Smooth muscle cell (in vitro differentiated cells): ENCODE data around the gene POLR3H. TPM values are rescaled to one million over a fixed set of nuclear protein-coding genes. Genes with fewer than 3 reads are reported as not detected.

Experiments
- DNase-seq: peaks from one replicate; lab custom pipeline; 2025; ENCODE audit not compliant: unreplicated experiment; lab: John Stamatoyannopoulos, UW
- H2AFZ ChIP-seq: fragments of 200-600 bp; sonication (generic); 2 replicates; pipeline ENCODE4 v1.6.0; 2016; ENCODE audit warnings: antibody characterized with exemption, low read depth, mild to moderate bottlenecking
- H3F3A ChIP-seq: fragments of 200-600 bp; sonication (generic); 2 replicates; pipeline ENCODE4 v1.6.0; 2017; ENCODE audit warnings: antibody characterized with exemption, low read depth
- H3K27ac ChIP-seq: fragments of 200-600 bp; sonication (generic); 2 replicates; pipeline ENCODE4 v1.5.1; 2016; ENCODE audit warnings: low read depth, mild to moderate bottlenecking
- H3K27me3 ChIP-seq: fragments of 200-600 bp; sonication (generic); 2 replicates; pipeline ENCODE4 v1.6.1; 2016; ENCODE audit warnings: low read depth, mild to moderate bottlenecking
- H3K36me3 ChIP-seq: fragments of 200-600 bp; sonication (generic); 2 replicates; pipeline ENCODE4 v1.5.1; 2016; ENCODE audit warnings: low read depth
- H3K4me1 ChIP-seq: fragments of 200-600 bp; sonication (generic); 2 replicates; pipeline ENCODE4 v1.5.1; 2016; ENCODE audit warnings: low read depth
- H3K4me2 ChIP-seq: fragments of 200-600 bp; sonication (generic); 2 replicates; pipeline ENCODE4 v1.6.0; 2016; ENCODE audit warnings: mild to moderate bottlenecking
- H3K4me3 ChIP-seq: fragments of 200-600 bp; sonication (generic); 2 replicates; pipeline ENCODE4 v1.5.1; 2016; ENCODE audit warnings: mild to moderate bottlenecking
- H3K79me2 ChIP-seq: fragments of 200-600 bp; sonication (generic); 2 replicates; pipeline ENCODE4 v1.6.0; 2016; ENCODE audit warnings: low read depth, mild to moderate bottlenecking
- H3K9ac ChIP-seq: fragments of 200-600 bp; sonication (generic); 2 replicates; pipeline ENCODE4 v1.6.0; 2016; ENCODE audit warnings: low read depth
- H3K9me3 ChIP-seq: fragments of 200-600 bp; sonication (generic); replicated peaks from 2 replicates; pipeline ENCODE4 v1.5.1; 2016; ENCODE audit warnings: low read depth
- H4K20me1 ChIP-seq: fragments of 200-600 bp; sonication (generic); 2 replicates; pipeline ENCODE4 v1.6.0; 2016; ENCODE audit warnings: low read depth
- CTCF ChIP-seq: fragments of 200-600 bp; sonication (generic); IDR thresholded peaks from 2 replicates; pipeline ENCODE4 v1.5.1; 2017; ENCODE audit warnings: borderline replicate concordance, mild to moderate bottlenecking, antibody characterized with exemption; ENCODE audit not compliant: insufficient read depth, poor library complexity, severe bottlenecking
- WGBS: methylation state at CpG from one replicate; pipeline ENCODE4 v1.1.7; 2016; ENCODE audit warnings: low lambda C conversion rate; 5-methylcytosine and 5-hydroxymethylcytosine counted together
- polyA plus RNA-seq: library from polyadenylated mRNA; unstranded; fragments of >200 nt; fragmentation: Nextera tagmentation; extraction: Ambion mirVana; gene quantifications from 2 replicates; pipeline ENCODE4 v1.2.1, GENCODE V29; 2016
- total RNA-seq: library from RNA; depleted of rRNA; stranded (reverse); fragments of >200 nt; gene quantifications from 2 replicates; pipeline ENCODE4 v1.2.3, GENCODE V29; 2014

POLR3H gene
- total and polyA plus RNA-seq, 2 experiments from 2014 or later, result 12.1 to 20.3 TPM

- no peaks in the 10 kb centered on the region for H3K27me3 ChIP-seq
- no peak for DNase-seq
- no peak overlapping the region for H3K4me2 ChIP-seq
- no peak overlapping the region for H3K4me3 ChIP-seq
- no peaks in the 10 kb centered on the region for H3K79me2 ChIP-seq
- H3F3A ChIP-seq, result no peaks in the 10 kb centered on the region
- no peaks in the 10 kb centered on the region for H3K36me3 ChIP-seq
- H3K27ac ChIP-seq, result no peak overlapping the region
- H4K20me1 ChIP-seq, result peaks cover 7% of the 10 kb centered on the region
- no peak overlapping the region for H2AFZ ChIP-seq
- TF ChIP-seq CTCF, result no peak
- H3K9me3 ChIP-seq, result no peaks in the 10 kb centered on the region
- no peaks in the 10 kb centered on the region for H3K4me1 ChIP-seq
- H3K9ac ChIP-seq, result no peak overlapping the region
- WGBS, result 96% methylated on average over 6 of the region's 6 CpGs
Measured at GRCh38 chr22:41579997-41580355, 35.7 kb upstream of the POLR3H start.

DNA sequence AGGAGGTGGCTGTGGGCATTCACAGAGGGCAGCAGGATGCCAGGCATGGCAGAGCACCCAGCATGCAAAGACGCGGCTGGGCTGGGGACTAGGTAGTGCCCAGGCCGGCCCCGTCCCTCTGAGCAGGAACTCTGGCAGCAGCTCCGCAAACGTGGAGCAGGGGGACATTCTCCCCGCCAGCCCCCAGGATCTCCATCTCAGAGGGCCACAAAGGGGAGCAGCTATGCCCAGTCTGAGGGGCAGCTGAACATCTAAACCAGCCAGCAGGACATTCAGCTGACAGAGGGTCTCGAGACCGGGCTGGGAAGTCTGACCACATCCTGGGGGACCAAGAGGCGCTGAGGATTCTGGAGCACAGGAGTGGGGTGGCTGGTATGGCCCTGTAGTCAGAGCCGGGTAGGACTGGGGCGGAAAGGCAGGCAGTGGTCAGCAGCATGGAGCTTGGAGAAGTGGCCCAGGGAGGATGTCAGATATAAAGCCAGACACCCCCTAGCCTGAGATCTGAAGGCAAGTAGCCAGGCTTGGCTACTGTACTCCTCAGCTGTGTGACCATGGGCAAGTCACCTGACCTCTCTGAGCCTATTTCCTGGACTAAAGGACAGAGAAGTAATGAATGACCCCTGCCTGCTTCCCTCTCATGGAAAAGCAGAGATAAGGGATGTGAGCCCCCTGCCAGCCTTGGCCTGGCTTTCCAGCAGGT is 35.2 kb upstream of the POLR3H start:
- Histone ChIP-seq H3F3A (no peaks in the 10 kb centered on the region), H3K27me3 (no peaks in the 10 kb centered on the region), H3K4me3 (no peak overlapping the region), H3K36me3 (no peaks in the 10 kb centered on the region), H3K9ac (no peak overlapping the region), H3K4me1 (no peaks in the 10 kb centered on the region), H3K9me3 (no peaks in the 10 kb centered on the region), H3K4me2 (no peak overlapping the region), H2AFZ (no peak overlapping the region), H3K27ac (no peak overlapping the region), H3K79me2 (no peaks in the 10 kb centered on the region), H4K20me1 (peaks cover 2% of the 10 kb centered on the region)
- 96% methylated on average over 11 of the region's 12 CpGs for WGBS
- DNase-seq, result no peak
- TF ChIP-seq CTCF, result no peak

- Histone ChIP-seq H2AFZ (no peak overlapping the region), H3K9me3 (no peaks in the 10 kb centered on the region), H3K79me2 (no peaks in the 10 kb centered on the region), H3K4me1 (no peaks in the 10 kb centered on the region), H3K27me3 (no peaks in the 10 kb centered on the region), H3K4me2 (no peak overlapping the region), H3K4me3 (no peak overlapping the region), H3F3A (no peaks in the 10 kb centered on the region), H4K20me1 (no peaks in the 10 kb centered on the region), H3K36me3 (no peaks in the 10 kb centered on the region), H3K9ac (no peak overlapping the region), H3K27ac (no peak overlapping the region)
- WGBS, result 98% methylated on average over 9 of the region's 9 CpGs
- no peak for DNase-seq
- no peak for TF ChIP-seq CTCF
Measured at GRCh38 chr22:41578818-41579217, 34.5 kb upstream of the POLR3H start.

DNA sequence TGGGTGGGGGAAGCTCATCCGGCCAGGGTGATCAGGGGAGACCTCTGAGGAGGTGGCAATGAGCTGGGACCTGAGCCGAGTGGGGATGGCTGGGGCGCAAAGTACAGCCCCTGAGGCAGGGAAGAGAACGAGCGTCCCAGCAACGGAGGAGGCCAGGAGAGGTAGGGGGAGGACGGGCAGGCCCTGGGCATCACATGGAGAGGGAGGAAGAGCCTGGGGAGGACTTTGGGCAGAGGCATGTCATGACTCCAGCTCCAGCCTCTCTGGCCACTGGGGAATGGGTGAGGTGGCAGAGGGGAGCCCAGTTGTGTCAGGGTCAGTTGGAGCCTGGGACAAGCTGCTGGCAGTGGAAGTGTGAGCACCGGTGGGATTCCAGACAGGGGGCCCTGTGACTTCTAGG is 33.8 kb upstream of the POLR3H start:
- no peak overlapping the region for H2AFZ ChIP-seq
- no peaks in the 10 kb centered on the region for H3K4me1 ChIP-seq
- no peaks in the 10 kb centered on the region for H4K20me1 ChIP-seq
- H3K4me2 ChIP-seq, result no peak overlapping the region
- H3K27ac ChIP-seq, result no peak overlapping the region
- H3K36me3 ChIP-seq, result no peaks in the 10 kb centered on the region
- H3K9ac ChIP-seq, result no peak overlapping the region
- H3K9me3 ChIP-seq, result no peaks in the 10 kb centered on the region
- H3F3A ChIP-seq, result no peaks in the 10 kb centered on the region
- H3K4me3 ChIP-seq, result no peak overlapping the region
- H3K27me3 ChIP-seq, result no peaks in the 10 kb centered on the region
- TF ChIP-seq CTCF, result no peak
- 100% methylated on average over 8 of the region's 8 CpGs for WGBS
- DNase-seq, result no peak
- no peaks in the 10 kb centered on the region for H3K79me2 ChIP-seq
